Measurements from ENCODE around the gene TRIM2. TPM values are rescaled to one million over a fixed set of nuclear protein-coding genes. Genes with fewer than 3 reads are reported as not detected.

Gene TRIM2
- total RNA-seq, 1 donor from 2014 or later, result 28.7 TPM

GRCh38 chr4:153186046-153186728, 18.1 kb upstream of the TRIM2 start:
- no peaks in the 10 kb centered on the region for H3K27me3 ChIP-seq
- H3K9me3 ChIP-seq, result no peaks in the 10 kb centered on the region
- intact Hi-C loops (cut with DNase I), result no loop called here
- TF ChIP-seq POLR2AphosphoS5 (IDR thresholded peaks at IDR 0.05; ENCODE audit: insufficient read depth in 1 of 2, low read depth in 1 of 2) (no peak), CTCF (IDR thresholded peaks at IDR 0.05) (no peak), POLR2A (IDR thresholded peaks at IDR 0.05) (no peak)
- H3K36me3 ChIP-seq, result no peaks in the 10 kb centered on the region
- no peak overlapping the region for H3K4me3 ChIP-seq
- H3K27ac ChIP-seq, result no peak overlapping the region
- H3K4me1 ChIP-seq, result no peaks in the 10 kb centered on the region
- DNase-seq (ENCODE audit: extremely low spot score in 2 of 2), result no peak

GRCh38 chr4:153189016-153189801, 15.0 kb upstream of the TRIM2 start:
- no peak for TF ChIP-seq POLR2AphosphoS5 (IDR thresholded peaks at IDR 0.05; ENCODE audit: insufficient read depth in 1 of 2, low read depth in 1 of 2)
- no peak for TF ChIP-seq POLR2A (IDR thresholded peaks at IDR 0.05)
- TF ChIP-seq CTCF (IDR thresholded peaks at IDR 0.05), result no peak
- Histone ChIP-seq H3K4me3 (no peak overlapping the region), H3K27ac (no peak overlapping the region), H3K4me1 (no peaks in the 10 kb centered on the region), H3K27me3 (no peaks in the 10 kb centered on the region), H3K36me3 (no peaks in the 10 kb centered on the region), H3K9me3 (no peaks in the 10 kb centered on the region)
- DNase-seq (ENCODE audit: extremely low spot score in 2 of 2), result no peak
- intact Hi-C loops (cut with DNase I), result no loop called here

- Histone ChIP-seq H3K27me3 (no peaks in the 10 kb centered on the region), H3K36me3 (no peaks in the 10 kb centered on the region), H3K9me3 (no peaks in the 10 kb centered on the region), H3K4me3 (no peak overlapping the region), H3K27ac (no peak overlapping the region), H3K4me1 (no peaks in the 10 kb centered on the region)
- DNase-seq (ENCODE audit: extremely low spot score in 2 of 2), result no peak
- TF ChIP-seq CTCF (IDR thresholded peaks at IDR 0.05) (no peak), POLR2AphosphoS5 (IDR thresholded peaks at IDR 0.05; ENCODE audit: insufficient read depth in 1 of 2, low read depth in 1 of 2) (no peak), POLR2A (IDR thresholded peaks at IDR 0.05) (no peak)
- intact Hi-C loops (cut with DNase I), result no loop called here
Observed at GRCh38 chr4:153191795-153192363, 12.4 kb upstream of the TRIM2 start.

GRCh38 chr4:153197301-153197700, 6.9 kb upstream of the TRIM2 start:
- no peak overlapping the region for H3K27ac ChIP-seq
- intact Hi-C loops (cut with DNase I), result no loop called here
- DNase-seq (ENCODE audit: extremely low spot score in 2 of 2), result no peak
- H3K9me3 ChIP-seq, result no peaks in the 10 kb centered on the region
- no peaks in the 10 kb centered on the region for H3K36me3 ChIP-seq
- no peaks in the 10 kb centered on the region for H3K27me3 ChIP-seq
- no peak overlapping the region for H3K4me3 ChIP-seq
- H3K4me1 ChIP-seq, result no peaks in the 10 kb centered on the region
- no peak for TF ChIP-seq CTCF (IDR thresholded peaks at IDR 0.05)
- TF ChIP-seq POLR2A (IDR thresholded peaks at IDR 0.05), result no peak
- TF ChIP-seq POLR2AphosphoS5 (IDR thresholded peaks at IDR 0.05; ENCODE audit: insufficient read depth in 1 of 2, low read depth in 1 of 2), result no peak

All from vagina (tissue), 2 donors.